Testis (tissue), 3 donors: ENCODE results near the gene CELF2. TPM values are rescaled to one million over a fixed set of nuclear protein-coding genes. Genes with fewer than 3 reads are reported as not detected.

ENCODE experiments used
- DNase-seq: peaks from one replicate; pipeline ENCODE4 v3.0.0-alpha.2; 2019
- H3K27ac ChIP-seq, 2 donors: fragments of 200-600 bp; sonication (generic); one replicate each; pipeline ENCODE4 v1.5.1; 2019
- H3K27me3 ChIP-seq: fragments of 200-600 bp; sonication (generic); one replicate; pipeline ENCODE4 v1.5.1; 2019
- H3K36me3 ChIP-seq: fragments of 200-600 bp; sonication (generic); one replicate; pipeline ENCODE4 v1.5.1; 2017; ENCODE audit warnings: low read depth; ENCODE audit errors: missing control alignments
- H3K4me1 ChIP-seq: fragments of 200-600 bp; sonication (generic); one replicate; pipeline ENCODE4 v1.5.1; 2019
- H3K4me3 ChIP-seq, 2 donors: fragments of 200-600 bp; sonication (generic); one replicate each; pipeline ENCODE4 v1.5.1; 2017 to 2019
- H3K9me3 ChIP-seq: fragments of 200-600 bp; sonication (generic); one replicate; pipeline ENCODE4 v1.5.1; 2017
- POLR2A ChIP-seq: fragments of 450-650 bp; IDR thresholded peaks from one replicate; pipeline ENCODE4 v1.6.1; 2017; ENCODE audit warnings: antibody characterized with exemption, mild to moderate bottlenecking, moderate library complexity
- whole genome bisulfite sequencing, 2 donors: methylation state at CpG; one replicate each; pipeline ENCODE4 v1.1.5; 2018; 5-methylcytosine and 5-hydroxymethylcytosine counted together
- intact Hi-C: fragments of 100-400 bp; cut with DNase I; formaldehyde crosslinking; loops from one replicate; pipeline ENCODE4 v1.15.1; 2023; ENCODE audit warnings: low total_unique reads
- polyA plus RNA-seq: library from polyadenylated mRNA; stranded (reverse); fragments of 350-450 nt; fragmentation: Illumina TruSeq; extraction: RNeasy Lipid Tissue Mini Kit (QIAGEN cat#74804); gene quantifications from one replicate; pipeline ENCODE4 v1.2.3, GENCODE V29; 2014; ENCODE audit warnings: low read depth, low replicate concordance; ENCODE audit not compliant: insufficient read depth
- total RNA-seq, 2 donors: library from RNA; depleted of rRNA; stranded (reverse); fragments of >200 nt; gene quantifications; one replicate each; pipeline ENCODE4 v1.2.3, GENCODE V29; 2016
- TF ChIP-seq, protein P1 (sequence below), 3 experiments: fragments of 450-650 bp in 2 of 3; fragments of 200-600 bp in 1 of 3; sonication (generic) in 1 of 3; IDR thresholded peaks; one replicate each; pipeline ENCODE4 v1.5.1; 2016 to 2019; ENCODE audit warnings: antibody characterized with exemption in 3 of 3, mild to moderate bottlenecking in 2 of 3, moderate library complexity in 1 of 3

CELF2 gene
- total and polyA plus RNA-seq, 3 donors from 2014 or later, result 17.5 to 41.6 (median 27.8) TPM

DNA sequence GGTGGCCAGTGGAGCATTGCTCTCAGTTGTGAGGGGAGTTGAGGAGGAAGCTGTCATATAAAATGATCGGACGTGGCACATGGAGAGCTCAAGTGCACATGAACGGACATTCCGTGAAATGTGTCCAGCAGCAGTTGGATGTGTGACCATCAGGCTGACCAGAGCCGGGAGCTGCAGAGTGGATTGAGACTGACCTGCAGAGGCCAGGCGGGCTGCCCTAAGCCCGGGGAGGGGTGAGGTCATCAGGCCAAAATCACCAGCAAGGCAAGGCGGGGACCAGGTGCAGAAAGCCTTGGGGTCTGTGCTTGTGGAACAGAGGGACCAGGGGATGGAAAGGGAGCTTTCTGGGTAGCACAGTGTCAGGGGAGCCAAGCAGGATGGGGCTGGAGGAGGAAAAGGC is 279.5 kb downstream of the CELF2 start:
- TF ChIP-seq POLR2A, result no peak
- TF ChIP-seq, protein P1, sequence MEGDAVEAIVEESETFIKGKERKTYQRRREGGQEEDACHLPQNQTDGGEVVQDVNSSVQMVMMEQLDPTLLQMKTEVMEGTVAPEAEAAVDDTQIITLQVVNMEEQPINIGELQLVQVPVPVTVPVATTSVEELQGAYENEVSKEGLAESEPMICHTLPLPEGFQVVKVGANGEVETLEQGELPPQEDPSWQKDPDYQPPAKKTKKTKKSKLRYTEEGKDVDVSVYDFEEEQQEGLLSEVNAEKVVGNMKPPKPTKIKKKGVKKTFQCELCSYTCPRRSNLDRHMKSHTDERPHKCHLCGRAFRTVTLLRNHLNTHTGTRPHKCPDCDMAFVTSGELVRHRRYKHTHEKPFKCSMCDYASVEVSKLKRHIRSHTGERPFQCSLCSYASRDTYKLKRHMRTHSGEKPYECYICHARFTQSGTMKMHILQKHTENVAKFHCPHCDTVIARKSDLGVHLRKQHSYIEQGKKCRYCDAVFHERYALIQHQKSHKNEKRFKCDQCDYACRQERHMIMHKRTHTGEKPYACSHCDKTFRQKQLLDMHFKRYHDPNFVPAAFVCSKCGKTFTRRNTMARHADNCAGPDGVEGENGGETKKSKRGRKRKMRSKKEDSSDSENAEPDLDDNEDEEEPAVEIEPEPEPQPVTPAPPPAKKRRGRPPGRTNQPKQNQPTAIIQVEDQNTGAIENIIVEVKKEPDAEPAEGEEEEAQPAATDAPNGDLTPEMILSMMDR (IDR thresholded peaks at IDR 0.05), result no peak
- no peak for DNase-seq
- H3K4me1 ChIP-seq, result no peaks in the 10 kb centered on the region
- H3K9me3 ChIP-seq, result no peaks in the 10 kb centered on the region
- WGBS, 2 donors, result 79 to 97% methylated on average over 8 of the region's 8 CpGs
- no peak overlapping the region for H3K27ac ChIP-seq
- H3K4me3 ChIP-seq, result no peak overlapping the region
- intact Hi-C loops, result no loop called here
- no peaks in the 10 kb centered on the region for H3K36me3 ChIP-seq
- no peaks in the 10 kb centered on the region for H3K27me3 ChIP-seq

DNA sequence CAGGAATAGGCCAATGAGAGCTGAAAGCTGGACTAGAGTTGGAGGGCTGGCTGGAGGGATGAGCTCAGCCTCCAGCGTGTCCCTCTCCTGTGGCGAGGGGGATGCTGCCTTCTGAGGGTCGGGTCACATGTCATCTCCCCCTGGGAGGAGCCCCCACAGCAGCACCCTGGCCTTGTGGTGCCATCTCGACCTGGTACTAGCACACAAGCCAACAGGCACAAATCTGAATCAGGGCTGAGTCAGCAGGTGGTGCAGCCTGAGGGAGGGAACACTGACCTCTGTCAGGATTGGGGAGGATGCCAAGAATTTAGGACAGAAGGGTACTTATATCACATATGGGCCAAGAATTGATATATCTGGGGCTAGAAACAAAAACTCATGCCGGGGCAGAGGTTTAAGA is 280.4 kb downstream of the CELF2 start:
- no peaks in the 10 kb centered on the region for H3K9me3 ChIP-seq
- H3K27me3 ChIP-seq, result no peaks in the 10 kb centered on the region
- TF ChIP-seq, protein P1 (IDR thresholded peaks at IDR 0.05), result no peak
- no peak for DNase-seq
- H3K27ac ChIP-seq, result no peak overlapping the region
- intact Hi-C loops, result no loop called here
- 64 to 84% methylated on average over 5 of the region's 5 CpGs for WGBS, 2 donors
- H3K4me3 ChIP-seq, result no peak overlapping the region
- no peaks in the 10 kb centered on the region for H3K36me3 ChIP-seq
- no peaks in the 10 kb centered on the region for H3K4me1 ChIP-seq

DNA sequence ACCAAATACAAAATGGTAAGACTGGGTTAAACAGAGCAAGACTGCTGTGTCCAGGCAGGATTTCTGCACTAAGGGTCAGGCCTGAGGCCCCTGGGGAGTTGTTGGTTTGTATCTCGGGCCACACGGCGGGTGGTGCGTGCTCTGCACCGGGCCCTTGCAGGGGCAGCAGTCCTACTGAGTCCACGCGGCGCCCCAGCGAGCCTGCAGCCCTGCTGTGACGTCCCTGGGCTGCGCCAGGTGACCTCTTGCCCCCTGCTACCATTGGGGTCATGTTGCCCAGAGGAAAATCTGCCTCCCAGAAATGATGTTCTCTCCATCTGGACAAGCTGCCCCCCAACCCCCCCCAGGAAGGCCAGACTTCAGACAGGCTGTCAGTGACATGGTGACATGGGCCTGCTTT is 281.5 kb downstream of the CELF2 start:
- TF ChIP-seq POLR2A, result no peak
- TF ChIP-seq, protein P1 (IDR thresholded peaks at IDR 0.05), result no peak
- WGBS, 2 donors, result 85 to 93% methylated on average over 4 to 11 of the region's 11 CpGs
- Histone ChIP-seq H3K27me3 (no peaks in the 10 kb centered on the region), H3K4me3 (no peak overlapping the region), H3K27ac (no peak overlapping the region), H3K36me3 (no peaks in the 10 kb centered on the region), H3K4me1 (no peaks in the 10 kb centered on the region), H3K9me3 (no peaks in the 10 kb centered on the region)
- no peak for DNase-seq
- intact Hi-C loops, result no loop called here

DNA sequence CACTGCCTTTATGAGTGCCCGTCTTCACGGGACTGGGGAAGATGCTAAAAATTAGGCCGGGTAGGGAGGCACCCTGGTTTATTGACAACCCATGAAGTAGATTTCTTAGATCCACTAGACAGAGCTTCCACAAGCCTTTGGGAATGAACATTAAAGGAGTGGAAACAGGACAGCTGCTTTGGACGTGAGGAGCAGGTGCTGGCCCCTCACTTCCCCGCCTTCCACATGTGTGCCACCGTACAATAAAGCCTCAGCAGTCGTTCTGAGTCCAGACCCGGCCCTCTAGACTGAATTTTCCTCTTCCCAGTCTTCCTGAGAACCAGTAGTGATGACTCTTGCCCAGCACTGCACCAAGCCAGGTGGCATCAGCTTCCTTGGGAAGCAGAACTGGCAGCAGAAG is 282.4 kb downstream of the CELF2 start:
- Histone ChIP-seq H3K4me3 (no peak overlapping the region), H3K27ac (no peak overlapping the region), H3K9me3 (no peaks in the 10 kb centered on the region), H3K36me3 (no peaks in the 10 kb centered on the region), H3K4me1 (no peaks in the 10 kb centered on the region), H3K27me3 (no peaks in the 10 kb centered on the region)
- 92 to 94% methylated on average over 8 of the region's 8 CpGs for WGBS, 2 donors
- intact Hi-C loops, result no loop called here
- TF ChIP-seq POLR2A, result no peak
- TF ChIP-seq, protein P1 (IDR thresholded peaks at IDR 0.05), result no peak
- no peak for DNase-seq

DNA sequence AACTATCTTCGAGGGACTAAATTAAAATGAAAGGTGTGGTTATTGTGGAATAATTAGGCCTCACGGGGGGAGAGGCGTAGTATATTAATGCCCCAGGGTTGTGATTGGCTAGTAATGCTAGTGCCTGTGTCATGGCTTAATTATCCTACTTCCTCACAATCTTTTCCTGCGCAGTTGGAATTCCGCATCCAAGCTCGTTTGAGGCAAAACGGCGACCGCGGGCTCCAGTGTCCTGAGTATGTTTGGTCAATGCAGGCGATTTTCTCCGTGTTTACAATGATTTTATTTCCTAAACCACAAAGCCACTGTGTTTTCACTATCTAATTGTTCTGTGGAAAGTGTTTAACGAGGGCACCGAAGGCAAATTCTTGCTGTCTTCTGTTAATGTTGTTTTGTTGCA is 282.9 kb downstream of the CELF2 start:
- whole genome bisulfite sequencing, 2 donors, result 85 to 87% methylated on average over 14 of the region's 14 CpGs

More for the DNA sequence above, 282.9 kb downstream of the CELF2 start:
- no peak overlapping the region for H3K4me3 ChIP-seq
- no peak for DNase-seq
- intact Hi-C loops, result no loop called here
- no peak for TF ChIP-seq POLR2A
- TF ChIP-seq, protein P1 (IDR thresholded peaks at IDR 0.05), result no peak
- no peaks in the 10 kb centered on the region for H3K4me1 ChIP-seq
- H3K36me3 ChIP-seq, result no peaks in the 10 kb centered on the region
- no peaks in the 10 kb centered on the region for H3K9me3 ChIP-seq
- no peak overlapping the region for H3K27ac ChIP-seq
- H3K27me3 ChIP-seq, result no peaks in the 10 kb centered on the region
